Embryonic facial prominence (tissue), 1 donor: ENCODE results near the gene PRKCD.

Experiments used
- DNase-seq: peaks from one replicate; pipeline ENCODE4 v3.0.0-alpha.2; 2016; ENCODE audit errors: extremely low spot score

PRKCD gene

GRCh38 chr3:53232641-53233377 lies 71.8 kb downstream of the PRKCD start:
- no peak for DNase-seq

DNA sequence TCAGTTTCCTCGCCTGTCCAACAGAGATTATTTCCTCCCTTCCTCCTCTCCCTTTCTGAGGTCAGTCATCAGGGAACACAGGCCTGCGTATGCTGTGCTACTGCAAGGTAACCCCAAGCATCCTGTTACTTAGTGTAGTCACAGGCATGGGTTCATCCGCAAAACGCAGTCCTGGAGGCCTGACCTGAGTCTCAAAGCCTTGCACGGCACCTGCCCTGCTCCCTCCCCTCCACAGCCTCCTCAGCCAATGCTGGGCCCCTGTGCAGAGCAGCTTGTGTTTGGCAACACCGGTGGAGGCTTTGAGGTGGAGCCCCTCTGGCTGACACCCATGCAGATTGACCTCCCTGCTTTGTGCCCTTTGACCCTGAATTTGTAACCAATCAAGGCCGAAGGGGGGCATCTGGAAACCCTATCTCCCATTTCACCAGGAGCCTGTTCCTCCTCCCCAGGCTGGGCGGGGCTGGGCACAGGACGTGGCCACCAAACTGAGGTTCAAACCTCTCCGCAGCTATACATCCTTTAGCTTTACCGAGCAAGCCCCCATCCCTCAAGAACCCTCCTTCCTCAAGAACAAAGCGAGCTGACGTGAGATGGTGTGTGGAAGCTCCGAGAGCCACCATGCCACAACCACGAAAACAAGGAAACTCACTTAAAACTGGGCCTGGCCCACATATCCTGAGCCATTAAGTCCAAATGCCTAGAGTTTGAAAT lies 73.3 kb downstream of the PRKCD start:
- DNase-seq, result no peak

DNA sequence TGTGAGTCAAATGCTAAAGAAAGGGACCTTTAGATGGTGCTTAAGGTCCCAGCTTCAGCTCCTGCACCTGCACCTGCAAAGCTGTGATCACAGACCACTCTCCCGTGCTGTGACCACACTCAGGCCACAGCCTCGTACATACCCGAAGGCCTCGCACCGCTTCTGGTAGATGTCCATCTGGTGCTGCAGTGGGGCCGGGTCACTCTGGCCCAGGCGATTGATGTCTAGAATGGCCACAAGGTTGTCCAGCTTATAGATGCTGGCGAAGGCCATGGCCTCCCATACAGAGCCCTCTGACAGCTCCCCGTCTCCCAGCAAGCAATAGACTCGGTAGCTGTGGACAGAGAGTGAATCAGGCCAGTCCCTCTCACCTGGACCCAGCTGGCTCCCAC lies 73.8 kb downstream of the PRKCD start:
- DNase-seq, result no peak

DNA sequence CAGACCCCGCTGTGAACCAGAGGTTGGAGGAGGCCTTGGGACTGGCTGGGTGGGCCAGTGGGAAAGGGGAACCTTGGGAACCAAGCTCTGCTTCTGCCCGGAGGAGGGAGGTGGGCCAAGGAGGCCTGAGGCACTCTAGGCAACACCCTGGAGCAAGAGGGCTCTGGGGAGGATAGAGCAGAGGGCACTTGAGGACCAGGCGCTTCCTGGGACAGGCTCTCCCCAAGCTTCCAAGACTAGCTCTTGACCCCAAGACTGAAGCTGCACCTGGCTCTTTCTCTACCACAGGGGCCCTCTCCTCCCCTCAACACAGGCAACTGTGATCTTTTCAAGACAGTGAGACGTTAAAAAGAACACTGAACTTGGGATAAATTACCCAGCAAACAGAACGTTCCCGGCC lies 74.5 kb downstream of the PRKCD start:
- no peak for DNase-seq

DNA sequence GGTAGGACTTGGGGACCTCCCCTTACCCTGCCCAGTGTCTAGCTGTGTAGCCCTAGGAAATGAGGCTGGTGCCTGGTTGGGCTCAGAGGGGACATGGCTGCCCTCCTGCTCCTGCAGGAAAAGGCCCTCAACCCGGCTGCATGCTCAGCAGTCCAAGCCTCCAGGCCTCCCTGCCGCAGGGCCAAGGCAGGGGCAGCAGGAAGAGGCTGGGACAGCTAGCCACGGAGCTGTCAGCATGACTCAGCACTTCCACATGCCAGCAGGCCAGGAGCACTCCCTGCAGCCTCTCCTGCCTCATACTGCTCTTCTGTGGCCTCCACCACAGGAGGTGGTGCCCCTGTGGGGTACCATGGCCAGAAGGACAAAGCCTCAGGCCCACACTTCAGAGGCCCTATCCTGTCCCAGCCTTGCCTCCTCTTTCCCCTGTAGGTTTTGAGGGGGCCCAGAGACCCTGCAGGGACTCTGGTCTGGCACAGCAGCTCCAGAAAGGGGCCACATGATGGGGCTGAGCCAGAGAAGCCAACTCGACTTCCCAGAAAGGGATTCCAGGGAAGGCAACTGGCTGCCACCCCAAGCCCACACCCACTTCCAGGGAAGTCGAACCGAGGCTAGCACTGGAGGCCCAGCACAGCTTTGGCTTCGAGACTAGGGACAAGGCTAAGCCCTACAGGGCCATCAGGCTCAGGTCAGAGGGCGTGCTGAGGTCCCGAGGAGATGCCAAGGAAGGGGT lies 75.3 kb downstream of the PRKCD start:
- DNase-seq, result no peak

DNA sequence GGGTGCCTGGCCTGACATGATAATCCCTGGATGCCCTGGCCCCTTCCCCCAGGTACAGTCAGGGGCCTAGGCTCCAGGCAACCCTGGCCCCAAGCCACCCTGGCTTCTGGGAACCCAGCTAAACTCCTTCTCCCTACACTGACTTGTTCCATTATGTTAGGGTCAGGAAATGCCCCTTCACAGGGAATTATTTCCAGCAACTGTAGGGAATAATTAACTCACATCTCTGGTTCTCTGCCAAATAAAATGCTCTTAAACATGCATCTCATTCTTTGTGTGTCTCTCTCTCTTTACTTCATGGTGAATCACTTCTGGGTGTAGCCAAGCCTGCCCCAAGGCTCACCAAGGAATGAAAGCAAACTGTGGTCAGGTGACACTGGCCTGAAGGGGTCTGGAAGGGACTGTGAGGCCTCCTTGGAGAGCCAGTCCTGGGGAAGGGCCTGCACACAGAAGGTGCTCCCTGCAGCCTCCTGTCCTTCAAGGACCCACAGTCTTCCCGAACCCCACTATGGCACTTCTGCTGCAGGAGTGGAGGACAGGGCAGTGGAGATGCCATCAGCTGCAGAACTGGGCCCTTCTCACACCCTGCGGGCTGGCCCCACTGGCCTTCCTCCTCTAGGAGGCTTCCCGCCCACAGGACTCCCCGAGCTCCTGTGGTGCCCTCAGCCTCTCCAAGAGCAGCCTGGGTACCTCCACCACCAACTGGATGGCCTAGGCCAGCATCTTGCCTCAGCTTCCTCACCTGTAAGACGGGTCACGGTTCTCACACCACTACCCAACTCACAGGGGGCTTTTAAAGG lies 77.2 kb downstream of the PRKCD start:
- DNase-seq, result no peak

GRCh38 chr3:53238886-53239285 lies 77.9 kb downstream of the PRKCD start:
- no peak for DNase-seq

DNA sequence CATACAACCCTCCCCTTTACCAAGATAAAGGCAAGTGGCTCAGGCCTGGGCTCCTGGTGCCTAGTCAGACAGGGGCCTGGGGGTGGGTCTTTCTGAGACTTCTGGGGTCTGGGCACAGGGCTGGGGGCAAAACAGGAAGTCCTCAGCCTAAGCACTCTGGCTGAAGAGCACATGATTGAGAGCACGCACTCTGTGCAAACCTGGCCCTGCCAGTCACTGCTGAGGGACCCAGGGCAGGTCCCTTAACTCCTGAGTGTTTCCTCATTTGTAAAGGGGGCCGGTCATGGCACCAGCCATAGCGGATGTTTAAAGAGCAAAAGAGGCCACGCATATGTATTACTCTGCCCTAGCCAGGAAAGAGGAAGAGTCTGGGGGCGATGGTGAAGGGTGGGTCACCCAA lies 78.8 kb downstream of the PRKCD start:
- no peak for DNase-seq

DNA sequence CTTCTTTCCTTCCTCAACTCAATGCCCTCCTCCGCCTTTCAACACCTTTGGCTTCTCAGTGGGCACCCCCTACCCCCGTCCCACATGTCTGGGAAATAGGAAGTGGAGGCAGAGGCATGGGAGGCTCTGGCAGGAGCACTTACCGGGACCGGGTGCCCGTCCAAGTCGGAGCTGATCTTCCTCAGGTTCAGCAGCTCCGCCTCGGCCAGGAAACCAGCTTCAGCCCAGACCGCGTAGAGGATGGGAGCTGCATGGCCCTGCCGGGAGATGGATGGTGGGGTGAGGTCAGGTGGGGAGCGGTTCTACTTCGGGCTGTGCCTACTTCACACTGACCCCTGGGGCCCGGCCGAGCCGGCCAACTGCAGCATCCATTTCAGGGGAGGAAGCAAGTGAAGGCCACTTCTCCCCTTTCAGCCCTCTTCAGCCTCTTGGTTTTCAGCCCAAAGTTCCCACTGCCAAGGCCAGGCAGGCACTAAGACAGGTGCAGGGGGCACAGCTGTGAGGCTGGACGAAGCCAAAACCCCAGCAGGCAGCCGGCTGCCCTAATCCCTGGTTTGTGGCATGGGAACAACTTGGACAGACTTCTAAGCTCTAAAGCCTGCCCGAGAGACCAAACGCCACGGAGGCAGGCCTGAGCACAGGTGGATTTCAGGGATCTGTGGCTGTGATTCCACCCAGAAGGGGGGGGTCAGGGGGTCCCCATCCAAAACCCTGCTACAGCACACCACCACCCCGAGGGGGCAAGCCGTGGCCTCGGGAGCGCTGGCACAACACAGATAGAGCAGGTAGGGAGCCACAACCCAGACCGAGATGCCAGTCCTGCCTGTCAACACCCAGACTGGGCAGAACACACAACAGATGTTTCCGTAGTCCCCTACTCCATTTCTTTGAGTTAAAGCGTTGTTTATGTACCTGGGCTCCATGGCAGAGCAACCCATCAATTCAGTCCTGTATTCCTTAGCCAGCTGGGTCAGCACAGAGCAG lies 80.3 kb downstream of the PRKCD start:
- no peak for DNase-seq

- no peak for DNase-seq
Measured at GRCh38 chr3:53242155-53242554, 81.1 kb downstream of the PRKCD start.
